ENCODE results near the gene PTPN14. TPM values are rescaled to one million over a fixed set of nuclear protein-coding genes. Genes with fewer than 3 reads are reported as not detected.

PTPN14 gene
- total RNA-seq, 1 donor from 2014 or later = 73.3 TPM

DNA sequence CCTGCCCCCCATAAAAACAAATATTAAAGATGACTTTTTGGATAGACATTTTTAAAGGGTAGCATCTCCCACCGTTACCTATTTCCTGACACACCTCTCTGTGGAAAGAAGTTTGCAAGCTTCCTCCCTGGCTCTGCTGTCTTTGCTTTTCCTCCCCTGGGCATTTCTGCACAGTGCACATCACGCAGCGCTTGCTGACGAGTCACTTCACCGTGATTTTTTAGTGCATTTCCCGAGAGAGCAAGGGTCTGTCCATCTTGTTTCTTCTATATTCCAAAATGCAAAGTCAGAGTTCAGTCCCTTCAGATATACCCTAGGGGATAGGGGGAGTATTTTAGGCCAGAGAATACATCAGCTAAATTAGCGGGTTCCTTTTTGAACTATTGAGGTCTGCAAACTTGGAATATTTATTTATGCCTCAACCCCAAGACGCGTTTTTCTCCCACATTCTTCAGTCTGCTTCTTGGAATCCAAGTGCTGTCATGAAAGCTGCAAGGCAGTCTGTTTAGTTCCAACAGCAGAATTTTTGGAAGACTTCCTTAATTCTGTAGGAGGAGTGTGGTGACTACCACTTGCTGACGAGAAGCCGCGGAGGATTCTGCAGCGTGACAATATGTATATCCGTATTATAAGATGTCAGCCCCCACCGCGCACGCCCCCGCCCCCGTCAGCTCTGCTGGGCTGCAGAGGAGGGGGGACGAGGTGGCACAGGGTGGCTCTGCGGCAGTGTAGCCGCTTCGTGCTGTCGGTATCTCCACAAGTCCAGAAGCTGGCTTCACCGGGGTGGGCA, 248.1 kb downstream of the PTPN14 start:
- no peak for DNase-seq

DNA sequence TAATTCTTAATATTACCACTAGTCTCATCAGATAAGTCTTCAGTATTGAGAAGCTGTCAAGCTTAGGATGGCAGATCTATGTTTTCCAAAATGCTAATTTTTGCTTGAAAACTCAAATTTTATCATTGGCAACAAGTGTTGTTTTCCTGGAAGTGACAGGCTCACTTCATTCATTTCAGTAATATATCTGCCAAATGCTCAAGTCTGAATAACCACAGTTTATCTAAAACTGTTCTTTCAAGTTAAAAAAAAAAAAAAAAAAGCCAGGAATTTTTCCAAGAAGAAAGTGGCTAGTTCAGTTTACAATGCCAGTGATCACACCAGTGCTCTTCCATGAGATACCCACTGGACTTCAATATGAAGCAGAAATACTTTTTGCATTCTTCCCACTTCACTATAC, 249.9 kb downstream of the PTPN14 start:
- DNase-seq = no peak

DNA sequence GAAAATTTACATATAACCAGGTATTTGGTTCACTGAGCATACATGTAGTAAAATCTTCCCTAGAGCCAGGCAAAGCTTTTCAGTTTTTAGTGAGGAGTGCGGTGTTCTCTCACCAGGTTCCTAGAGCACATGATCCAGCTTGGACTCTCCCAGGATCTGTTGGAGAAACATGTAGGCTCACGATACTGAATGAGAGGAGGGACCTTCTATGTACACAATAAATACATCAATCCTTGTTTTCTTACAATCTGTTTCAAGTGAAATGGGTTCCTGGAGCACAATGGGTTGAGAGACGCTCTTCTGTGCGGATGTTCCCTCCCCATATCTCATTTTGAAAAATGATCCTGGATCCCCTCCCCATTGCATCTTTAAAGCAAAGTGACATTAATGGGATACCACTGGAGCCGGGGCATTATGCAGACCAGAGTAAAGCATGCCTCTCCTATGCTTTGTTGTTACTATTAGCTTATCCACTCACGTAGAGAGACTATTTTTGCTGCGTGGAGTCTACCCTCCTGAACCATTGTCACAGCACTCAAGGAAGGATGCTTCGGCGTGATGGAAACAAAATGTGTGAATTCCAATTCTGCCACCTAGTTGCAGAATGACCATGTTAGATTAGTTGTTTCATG, 251.1 kb downstream of the PTPN14 start:
- no peak for DNase-seq

Other genes starting within 250 kb of the PTPN14 start
- gene CENPF, start 51.6 kb upstream of the PTPN14 start, total RNA-seq = 22.3 and 123 TPM in 2 replicates

All from dermis blood vessel endothelial cell (primary cell).